Measurements from ENCODE around the gene CAMK4.

DNA sequence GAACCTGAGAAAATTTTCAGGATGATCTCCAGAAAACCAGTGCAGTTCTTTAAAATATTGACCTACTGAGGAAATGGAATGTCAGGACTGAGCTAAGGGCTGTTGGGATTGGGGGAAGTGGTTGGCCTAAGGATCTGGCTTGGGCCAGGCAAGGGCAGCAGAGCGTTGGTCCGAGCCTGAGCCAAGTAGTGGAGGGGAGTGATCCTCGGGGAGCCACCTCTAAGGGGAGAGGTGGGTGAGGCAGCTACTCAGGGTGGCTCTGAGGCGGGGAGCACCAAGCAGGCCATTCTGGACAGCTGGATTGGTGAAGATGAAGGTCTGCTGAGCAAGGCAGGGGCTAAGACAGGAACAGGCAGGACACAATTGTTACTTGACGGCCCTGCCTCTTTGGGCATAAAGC lies 11.5 kb downstream of the CAMK4 start:
- TF ChIP-seq, protein P1, sequence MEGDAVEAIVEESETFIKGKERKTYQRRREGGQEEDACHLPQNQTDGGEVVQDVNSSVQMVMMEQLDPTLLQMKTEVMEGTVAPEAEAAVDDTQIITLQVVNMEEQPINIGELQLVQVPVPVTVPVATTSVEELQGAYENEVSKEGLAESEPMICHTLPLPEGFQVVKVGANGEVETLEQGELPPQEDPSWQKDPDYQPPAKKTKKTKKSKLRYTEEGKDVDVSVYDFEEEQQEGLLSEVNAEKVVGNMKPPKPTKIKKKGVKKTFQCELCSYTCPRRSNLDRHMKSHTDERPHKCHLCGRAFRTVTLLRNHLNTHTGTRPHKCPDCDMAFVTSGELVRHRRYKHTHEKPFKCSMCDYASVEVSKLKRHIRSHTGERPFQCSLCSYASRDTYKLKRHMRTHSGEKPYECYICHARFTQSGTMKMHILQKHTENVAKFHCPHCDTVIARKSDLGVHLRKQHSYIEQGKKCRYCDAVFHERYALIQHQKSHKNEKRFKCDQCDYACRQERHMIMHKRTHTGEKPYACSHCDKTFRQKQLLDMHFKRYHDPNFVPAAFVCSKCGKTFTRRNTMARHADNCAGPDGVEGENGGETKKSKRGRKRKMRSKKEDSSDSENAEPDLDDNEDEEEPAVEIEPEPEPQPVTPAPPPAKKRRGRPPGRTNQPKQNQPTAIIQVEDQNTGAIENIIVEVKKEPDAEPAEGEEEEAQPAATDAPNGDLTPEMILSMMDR (IDR thresholded peaks at IDR 0.05; ENCODE audit: insufficient read depth, low read depth, low read length) = no peak
- TF ChIP-seq EZH2 (IDR thresholded peaks at IDR 0.05; ENCODE audit: insufficient read depth, low read length) = no peak
